C4-2B (cell line): ENCODE results near the gene CBX1.

ENCODE experiments used
- CTCF ChIP-seq: fragments of 450-650 bp; conservative IDR thresholded peaks from 2 replicates; pipeline ENCODE4 v1.5.1; 2017; ENCODE audit warnings: mild to moderate bottlenecking
- ZFX ChIP-seq: fragments of 450-650 bp; IDR thresholded peaks from 2 replicates; pipeline ENCODE4 v1.6.1; 2017

GRCh38 chr17:48122665-48123045 lies 21.4 kb upstream of the CBX1 start:
- TF ChIP-seq CTCF (no peak), ZFX (no peak)
